Natural killer cell (primary cell): ENCODE results near the gene LEKR1. TPM values are rescaled to one million over a fixed set of nuclear protein-coding genes. Genes with fewer than 3 reads are reported as not detected.
"Not testable (repeated sequence)": the region's sequence is repeated elsewhere in the genome, so short reads cannot be mapped to it uniquely, and the experiment has no call there.

ENCODE experiments used
- ATAC-seq, 3 donors: fragments of 150-1000 bp in 2 of 3; fragments of 200-7000 bp in 1 of 3; cut with Tn5 transposase; 1 replicate in 1 of 3; 2 replicates in 2 of 3; pipeline ENCODE4 v1.10.0; 2021; ENCODE audit warnings: mild to moderate bottlenecking in 2 of 3, moderate library complexity in 2 of 3
- DNase-seq, 2 donors: peaks; one replicate each; pipeline versions ENCODE4 v3.0.0 to v3.0.0-alpha.2; 2013 to 2021; ENCODE audit warnings: mixed read lengths in 1 of 2
- H3K27ac ChIP-seq: one replicate; pipeline ENCODE4 v1.5.1; 2013; ENCODE audit warnings: mild to moderate bottlenecking, low read length
- H3K27me3 ChIP-seq: one replicate; pipeline ENCODE4 v1.6.1; 2013; ENCODE audit warnings: low read length; ENCODE audit not compliant: control insufficient read depth, insufficient read depth
- H3K36me3 ChIP-seq: one replicate; pipeline ENCODE4 v1.6.1; 2013; ENCODE audit warnings: low read length; ENCODE audit not compliant: control insufficient read depth, insufficient read depth
- H3K4me1 ChIP-seq: one replicate; pipeline ENCODE4 v1.6.1; 2013; ENCODE audit warnings: low read length; ENCODE audit not compliant: control insufficient read depth, insufficient read depth
- H3K4me3 ChIP-seq: one replicate; pipeline ENCODE4 v1.5.1; 2013; ENCODE audit warnings: low read length
- H3K9me3 ChIP-seq: one replicate; pipeline ENCODE4 v1.6.1; 2013; ENCODE audit warnings: low read length; ENCODE audit not compliant: control insufficient read depth, insufficient read depth
- H3K27ac Mint-ChIP-seq, 2 donors: one replicate each; pipeline ENCODE4 v1.8.0; 2022; ENCODE audit warnings: mild to moderate bottlenecking in 2 of 2, mixed read lengths in 2 of 2, moderate library complexity in 1 of 2
- H3K27me3 Mint-ChIP-seq, 2 donors: one replicate each; pipeline ENCODE4 v1.8.0; 2022; ENCODE audit warnings: low read depth in 2 of 2, mixed read lengths in 2 of 2
- H3K36me3 Mint-ChIP-seq: one replicate; pipeline ENCODE4 v1.8.0; 2022; ENCODE audit warnings: mixed read lengths
- H3K4me1 Mint-ChIP-seq, 2 donors: one replicate each; pipeline ENCODE4 v1.8.0; 2022; ENCODE audit warnings: mixed read lengths in 2 of 2
- H3K4me3 Mint-ChIP-seq: one replicate; pipeline ENCODE4 v1.8.0; 2022; ENCODE audit warnings: mild to moderate bottlenecking, moderate library complexity, mixed read lengths
- H3K9me3 Mint-ChIP-seq, 2 donors: one replicate each; pipeline ENCODE4 v1.8.0; 2022; ENCODE audit warnings: mixed read lengths in 2 of 2
- WGBS: methylation state at CpG from one replicate; pipeline ENCODE4 v1.1.7; 2013; ENCODE audit warnings: missing lambda C conversion rate; ENCODE audit not compliant: insufficient coverage; 5-methylcytosine and 5-hydroxymethylcytosine counted together
- intact Hi-C: fragments of 100-400 bp; cut with micrococcal nuclease; formaldehyde crosslinking; loops from one replicate; pipeline ENCODE4 v1.14.2; 2022
- total RNA-seq, 4 donors: library from RNA; stranded (reverse); fragments of 120-200 nt in 1 of 4; gene quantifications; one replicate each; pipeline versions ENCODE4 v1.2.3 to v1.2.4, GENCODE V29; 2013 to 2022
- TF ChIP-seq, protein P1 (sequence below): fragments of 200-600 bp; IDR thresholded peaks from one replicate; pipeline ENCODE4 v1.8.0; 2022; ENCODE audit warnings: antibody characterized with exemption

The LEKR1 gene
- total RNA-seq, 3 donors from 2014 or later (not counting 1 experiment from before 2014, with no cell fraction given): 1.1 to 1.7 (median 1.2) TPM

DNA sequence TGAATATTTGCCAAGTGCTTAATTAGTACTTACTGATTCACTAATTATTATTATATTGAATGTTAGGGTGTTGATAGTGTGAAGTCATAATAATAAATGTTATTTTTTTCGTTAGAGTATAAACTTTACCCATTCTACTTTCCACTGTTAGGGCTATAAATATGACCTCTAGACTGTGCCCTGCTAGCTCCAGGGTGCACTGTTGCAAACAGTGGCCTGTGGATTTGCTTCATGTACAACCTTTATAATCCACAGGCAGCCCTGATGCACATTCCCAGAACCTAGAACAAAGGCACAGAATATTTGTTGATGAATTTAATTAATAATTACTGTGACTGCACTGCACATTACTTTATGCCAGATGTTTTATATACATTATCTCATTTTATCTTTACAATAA, 28.8 kb upstream of the LEKR1 start:
- H3K9me3 ChIP-seq: no peaks in the 10 kb centered on the region
- no peak for DNase-seq
- H3K4me3 ChIP-seq: no peak overlapping the region
- intact Hi-C loops: no loop called here
- no peaks in the 10 kb centered on the region for H3K27me3 Mint-ChIP-seq
- peaks cover 3% of the 10 kb centered on the region for H3K4me1 ChIP-seq
- H3K27me3 ChIP-seq: no peaks in the 10 kb centered on the region
- TF ChIP-seq, protein P1, sequence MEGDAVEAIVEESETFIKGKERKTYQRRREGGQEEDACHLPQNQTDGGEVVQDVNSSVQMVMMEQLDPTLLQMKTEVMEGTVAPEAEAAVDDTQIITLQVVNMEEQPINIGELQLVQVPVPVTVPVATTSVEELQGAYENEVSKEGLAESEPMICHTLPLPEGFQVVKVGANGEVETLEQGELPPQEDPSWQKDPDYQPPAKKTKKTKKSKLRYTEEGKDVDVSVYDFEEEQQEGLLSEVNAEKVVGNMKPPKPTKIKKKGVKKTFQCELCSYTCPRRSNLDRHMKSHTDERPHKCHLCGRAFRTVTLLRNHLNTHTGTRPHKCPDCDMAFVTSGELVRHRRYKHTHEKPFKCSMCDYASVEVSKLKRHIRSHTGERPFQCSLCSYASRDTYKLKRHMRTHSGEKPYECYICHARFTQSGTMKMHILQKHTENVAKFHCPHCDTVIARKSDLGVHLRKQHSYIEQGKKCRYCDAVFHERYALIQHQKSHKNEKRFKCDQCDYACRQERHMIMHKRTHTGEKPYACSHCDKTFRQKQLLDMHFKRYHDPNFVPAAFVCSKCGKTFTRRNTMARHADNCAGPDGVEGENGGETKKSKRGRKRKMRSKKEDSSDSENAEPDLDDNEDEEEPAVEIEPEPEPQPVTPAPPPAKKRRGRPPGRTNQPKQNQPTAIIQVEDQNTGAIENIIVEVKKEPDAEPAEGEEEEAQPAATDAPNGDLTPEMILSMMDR: no peak
- no peaks in the 10 kb centered on the region for H3K36me3 Mint-ChIP-seq
- no peak overlapping the region for H3K27ac Mint-ChIP-seq
- peaks cover 13 to 18% of the 10 kb centered on the region in 2 donors for H3K4me1 Mint-ChIP-seq
- ATAC-seq: no peak
- H3K4me3 Mint-ChIP-seq: no peak overlapping the region
- no peaks in the 10 kb centered on the region for H3K9me3 Mint-ChIP-seq
- H3K27ac ChIP-seq: no peak overlapping the region
- H3K36me3 ChIP-seq: no peaks in the 10 kb centered on the region
- WGBS: no CpG with 5 or more reads among the region's 1 CpG

DNA sequence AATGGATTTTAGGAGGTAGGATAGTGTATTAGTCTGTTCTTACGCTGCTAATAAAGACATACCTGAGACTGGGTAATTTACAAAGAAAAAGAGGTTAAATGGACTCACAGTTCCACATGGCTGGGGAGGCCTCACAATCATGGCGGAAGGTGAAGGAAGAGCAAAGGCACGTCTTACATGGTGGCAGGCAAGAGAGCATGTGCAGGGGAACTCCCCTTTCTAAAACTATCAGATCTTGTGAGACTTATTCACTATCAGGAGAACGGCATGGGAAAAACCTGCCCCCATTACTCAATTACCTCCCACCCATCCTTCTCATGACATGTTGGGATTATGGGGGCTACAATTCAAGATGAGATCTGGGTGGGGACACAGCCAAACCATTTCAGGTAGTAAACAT, 25.9 kb upstream of the LEKR1 start:
- WGBS: 93% methylated on average over 3 of the region's 4 CpGs
- H3K4me3 ChIP-seq, H3K4me1 ChIP-seq, H3K27me3 Mint-ChIP-seq, H3K27ac Mint-ChIP-seq, H3K4me1 Mint-ChIP-seq, H3K36me3 Mint-ChIP-seq, intact Hi-C loops, H3K9me3 Mint-ChIP-seq, ATAC-seq, DNase-seq, H3K4me3 Mint-ChIP-seq, H3K9me3 ChIP-seq, H3K27me3 ChIP-seq, H3K27ac ChIP-seq, H3K36me3 ChIP-seq: not testable (repeated sequence)

DNA sequence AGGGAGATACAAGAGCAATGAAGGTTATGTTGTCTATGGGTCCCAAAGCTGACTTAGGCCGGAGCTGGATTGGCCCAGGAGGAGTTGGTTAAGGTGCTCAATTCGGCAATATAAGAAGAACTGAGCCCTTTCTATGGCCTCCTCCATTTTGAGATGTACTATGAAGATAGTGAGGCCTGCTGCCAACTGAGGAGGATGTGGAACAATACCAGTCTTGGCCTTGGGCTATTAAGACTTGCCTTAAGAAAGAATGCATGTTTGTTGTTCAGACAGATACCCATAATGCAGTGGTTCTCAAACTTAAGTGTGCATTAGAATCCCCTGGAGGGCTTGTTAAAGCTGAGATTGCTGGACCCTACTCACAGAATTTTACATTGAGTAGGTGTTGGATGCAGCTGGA, 24.4 kb upstream of the LEKR1 start:
- H3K4me3 Mint-ChIP-seq: no peak overlapping the region
- H3K36me3 ChIP-seq: no peaks in the 10 kb centered on the region

DNA sequence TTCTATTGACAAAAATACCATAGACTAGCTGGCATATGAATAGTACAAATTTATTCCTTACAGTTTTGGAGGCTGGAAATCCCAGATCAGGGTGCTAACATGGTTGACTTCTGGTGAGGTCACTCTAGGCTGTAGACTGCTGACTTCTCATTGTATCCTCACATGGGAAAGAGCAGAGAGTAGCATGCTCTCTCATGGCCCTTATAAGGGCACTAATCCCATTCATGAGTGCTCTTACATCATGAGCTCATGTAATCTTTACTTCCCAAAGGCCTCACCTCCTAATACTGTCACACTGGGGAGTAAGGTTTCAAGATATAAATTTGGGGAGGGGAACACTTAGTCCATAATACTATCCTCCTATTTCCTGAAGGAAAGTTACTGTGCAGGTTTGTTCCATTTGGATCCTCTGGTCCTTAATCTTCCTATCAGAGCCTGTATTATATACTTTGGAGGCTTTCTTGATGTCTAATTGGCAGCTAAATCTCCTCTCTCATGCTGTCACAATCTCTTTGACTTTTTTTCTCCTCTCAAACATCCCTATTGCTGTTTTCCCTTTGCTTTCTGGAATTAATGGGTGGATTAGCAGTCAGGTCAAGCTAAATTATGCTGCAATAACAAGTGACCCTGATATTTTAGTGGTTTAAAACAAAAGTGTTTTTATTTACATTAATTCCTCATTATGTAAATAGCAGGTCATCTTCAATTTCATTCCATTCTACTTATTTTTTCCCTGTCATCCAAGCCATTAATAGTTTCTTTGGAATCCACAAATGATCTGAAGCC, 23.1 kb upstream of the LEKR1 start:
- peaks cover 0 to 5% of the 10 kb centered on the region in 2 donors for H3K4me1 Mint-ChIP-seq
- H3K27me3 Mint-ChIP-seq: no peaks in the 10 kb centered on the region
- no peaks in the 10 kb centered on the region for H3K27me3 ChIP-seq
- no peak overlapping the region for H3K27ac Mint-ChIP-seq
- no peak overlapping the region for H3K4me3 ChIP-seq
- H3K36me3 Mint-ChIP-seq: no peaks in the 10 kb centered on the region
- H3K4me3 Mint-ChIP-seq: no peak overlapping the region
- DNase-seq (no peak), ATAC-seq (no peak)
- no peak overlapping the region for H3K27ac ChIP-seq
- H3K9me3 ChIP-seq: no peaks in the 10 kb centered on the region
- TF ChIP-seq, protein P1: no peak
- intact Hi-C loops: no loop called here
- no peaks in the 10 kb centered on the region for H3K4me1 ChIP-seq
- H3K36me3 ChIP-seq: no peaks in the 10 kb centered on the region
- H3K9me3 Mint-ChIP-seq: no peaks in the 10 kb centered on the region

More for the DNA sequence above, 24.4 kb upstream of the LEKR1 start:
- Mint-ChIP-seq H3K4me1 (no peaks in the 10 kb centered on the region), H3K36me3 (no peaks in the 10 kb centered on the region), H3K9me3 (no peaks in the 10 kb centered on the region), H3K27ac (no peak overlapping the region), H3K27me3 (no peaks in the 10 kb centered on the region)
- intact Hi-C loops: no loop called here
- H3K4me1 ChIP-seq: no peaks in the 10 kb centered on the region
- WGBS: 98% methylated on average over 2 of the region's 2 CpGs
- no peaks in the 10 kb centered on the region for H3K9me3 ChIP-seq
- H3K27ac ChIP-seq: no peak overlapping the region
- TF ChIP-seq, protein P1: no peak
- no peak for DNase-seq
- no peaks in the 10 kb centered on the region for H3K27me3 ChIP-seq
- no peak overlapping the region for H3K4me3 ChIP-seq
- ATAC-seq: no peak
